Endothelial cell of umbilical vein (primary cell): ENCODE measurements around the gene SLC12A2. TPM values are rescaled to one million over a fixed set of nuclear protein-coding genes. Genes with fewer than 3 reads are reported as not detected.

ENCODE experiments used
- BruUV-seq: library from RNA; stranded (reverse); fragments of 400-500 nt; replicated peaks from 2 replicates; lab custom pipeline; 2021; lab: Mats Ljungman, UMichigan
- CTCF ChIA-PET: fragments of 300-600, 350-600 bp; sonication (Branson Sonifier 250); formaldehyde crosslinking; loops from one replicate; lab custom pipeline; 2021; ENCODE audit warnings: antibody characterized with exemption, inconsistent platforms; lab: Charles Lee
- POLR2A ChIA-PET: fragments of 300-600, 350-600 bp; sonication (Branson Sonifier 250); formaldehyde crosslinking; loops from one replicate; lab custom pipeline; 2021; ENCODE audit warnings: antibody characterized with exemption, inconsistent platforms; lab: Charles Lee
- DNase-seq: peaks from one replicate; pipeline ENCODE4 v3.0.0-alpha.2; 2011; ENCODE audit warnings: low read depth, low spot score
- FAIRE-seq: peaks from 2 replicates; lab custom pipeline; 2011; peaks lifted over from hg19 to GRCh38; lab: Jason Lieb, UNC
- H2AFZ ChIP-seq: 2 replicates; pipeline ENCODE4 v1.6.0; 2012; ENCODE audit warnings: low read depth, low read length, control low read depth, inconsistent platforms
- H3K27ac ChIP-seq: 2 replicates; pipeline ENCODE4 v1.5.1; 2011; ENCODE audit warnings: low read depth, mild to moderate bottlenecking, control low read depth, low read length, moderate library complexity; ENCODE audit not compliant: insufficient read depth
- H3K27me3 ChIP-seq, 2 experiments: 2 replicates each; pipeline versions ENCODE4 v1.6.0 to v1.6.1; 2011; ENCODE audit warnings: low read length in 2 of 2, mixed read lengths in 1 of 2; ENCODE audit not compliant: control insufficient read depth in 2 of 2, insufficient read depth in 2 of 2
- H3K36me3 ChIP-seq, 2 experiments: 2 replicates in 1 of 2; 3 replicates in 1 of 2; pipeline ENCODE4 v1.5.1; 2011; ENCODE audit warnings: low read length in 2 of 2, mild to moderate bottlenecking in 1 of 2, moderate library complexity in 1 of 2; ENCODE audit not compliant: control insufficient read depth in 2 of 2, insufficient read depth in 2 of 2; ENCODE audit errors: extremely low read depth in 1 of 2
- H3K4me1 ChIP-seq: 3 replicates; pipeline ENCODE4 v1.5.1; 2011; ENCODE audit warnings: mild to moderate bottlenecking, low read length; ENCODE audit not compliant: control insufficient read depth, insufficient read depth; ENCODE audit errors: extremely low read depth
- H3K4me2 ChIP-seq: 2 replicates; pipeline ENCODE4 v1.6.1; 2011; ENCODE audit warnings: low read length, control low read depth, mixed read lengths; ENCODE audit not compliant: insufficient read depth
- H3K4me3 ChIP-seq, 3 experiments: fragments of 200-600 bp in 1 of 3; sonication (generic), shearing (Covaris generic) in 1 of 3; replicated peaks in 1 of 3; 2 replicates each; pipeline ENCODE4 v1.5.1; 2011 to 2016; ENCODE audit warnings: control low read depth in 3 of 3, low read length in 3 of 3, mild to moderate bottlenecking in 2 of 3, inconsistent platforms in 1 of 3, low read depth in 1 of 3, moderate library complexity in 1 of 3; ENCODE audit not compliant: insufficient read depth in 1 of 3
- H3K79me2 ChIP-seq: 2 replicates; pipeline ENCODE4 v1.6.0; 2012; ENCODE audit warnings: low read length, inconsistent platforms; ENCODE audit not compliant: control insufficient read depth, insufficient read depth
- H3K9ac ChIP-seq: replicated peaks from 2 replicates; pipeline ENCODE3; 2011; ENCODE audit warnings: low read length, control low read depth; ENCODE audit not compliant: insufficient read depth; ENCODE audit errors: extremely low read depth
- H3K9me1 ChIP-seq: replicated peaks from 3 replicates; pipeline ENCODE4 v1.6.0; 2011; ENCODE audit warnings: mild to moderate bottlenecking, low read length; ENCODE audit not compliant: control insufficient read depth, insufficient read depth; ENCODE audit errors: extremely low read depth
- H3K9me3 ChIP-seq: replicated peaks from 2 replicates; pipeline ENCODE4 v1.5.1; 2012; ENCODE audit warnings: low read length, inconsistent platforms; ENCODE audit not compliant: control insufficient read depth, insufficient read depth
- H4K20me1 ChIP-seq: replicated peaks from 2 replicates; pipeline ENCODE3; 2011; ENCODE audit warnings: mild to moderate bottlenecking, low read length; ENCODE audit not compliant: control insufficient read depth, insufficient read depth; ENCODE audit errors: extremely low read depth
- EZH2 ChIP-seq: IDR thresholded peaks from 2 replicates; pipeline ENCODE4 v1.6.1; 2012; ENCODE audit warnings: borderline replicate concordance, low read depth, mild to moderate bottlenecking, moderate library complexity, low read length, inconsistent platforms; ENCODE audit not compliant: severe bottlenecking
- FOS ChIP-seq: IDR thresholded peaks from 2 replicates; pipeline ENCODE4 v1.6.1; 2011; ENCODE audit warnings: mild to moderate bottlenecking, low read length, moderate library complexity, borderline replicate concordance; ENCODE audit not compliant: insufficient read depth
- GATA2 ChIP-seq: IDR thresholded peaks from 2 replicates; pipeline ENCODE4 v1.7.0; 2011; ENCODE audit warnings: low read depth, mild to moderate bottlenecking, moderate library complexity, mixed read lengths, low read length; ENCODE audit not compliant: insufficient read length, insufficient read depth
- JUN ChIP-seq: IDR thresholded peaks from 2 replicates; pipeline ENCODE4 v1.6.1; 2011; ENCODE audit warnings: borderline replicate concordance, low read depth; ENCODE audit not compliant: insufficient read length, insufficient read depth
- MYC ChIP-seq: IDR thresholded peaks from one replicate; pipeline ENCODE4 v1.6.1; 2011; ENCODE audit warnings: mild to moderate bottlenecking, low read depth, low read length
- POLR2A ChIP-seq: IDR thresholded peaks from 2 replicates; pipeline ENCODE4 v1.6.1; 2012; ENCODE audit warnings: low read depth, mild to moderate bottlenecking, control low read depth, low read length
- dilution Hi-C: fragments of 300-500 bp; cut with MboI; formaldehyde crosslinking; loops from one replicate; pipeline ENCODE4 v1.15.0; 2019; ENCODE audit warnings: low sequenced_read_pairs; ENCODE audit not compliant: extremely low pct_ligation_motif_present
- intact Hi-C: fragments of 100-400 bp; cut with micrococcal nuclease; formaldehyde crosslinking; loops from one replicate; pipeline ENCODE4 v1.10.0; 2022
- polyA plus RNA-seq, 4 experiments: library from polyadenylated mRNA; depleted of rRNA in 3 of 4; stranded (reverse) in 3 of 4; unstranded in 1 of 4; fragments of >200 nt; gene quantifications; 2 replicates each; pipeline versions ENCODE4 v1.2.1 to v1.2.3, GENCODE V29; 2011 to 2012; ENCODE audit warnings: missing spikeins in 1 of 4
- total RNA-seq: library from RNA; stranded (reverse); gene quantifications from 2 replicates; pipeline ENCODE4 v1.2.3, GENCODE V29; 2021
- TF ChIP-seq, protein P1 (sequence below): IDR thresholded peaks from 2 replicates; pipeline ENCODE4 v1.6.1; 2011; ENCODE audit not compliant: insufficient read depth, insufficient read length

Gene SLC12A2
- total and polyA plus RNA-seq, 2 donors (not counting 3 experiments of a cell fraction or from before 2014, with no cell fraction given) = 11.0 to 59.5 TPM

DNA sequence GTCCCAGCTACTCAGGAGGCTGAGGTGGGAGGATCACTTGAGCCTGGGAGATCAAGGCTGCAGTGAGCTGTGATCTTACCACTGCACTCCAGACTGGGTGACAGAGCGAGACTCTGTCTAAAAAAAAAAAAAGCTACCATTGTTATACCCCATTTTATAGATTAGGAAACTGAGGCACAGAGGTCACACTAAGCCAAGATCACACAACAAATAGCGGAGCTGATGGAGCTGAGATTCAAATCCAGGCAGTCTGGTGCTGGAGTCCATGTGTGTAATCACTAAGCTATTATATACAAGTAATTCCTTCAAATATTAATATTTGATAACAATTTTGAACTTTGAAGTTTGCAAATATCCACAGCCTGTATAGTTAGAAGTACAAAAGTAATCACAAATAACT lies 6.0 kb upstream of the SLC12A2 start:
- H2AFZ ChIP-seq = no peak overlapping the region
- ChIA-PET POLR2A (no interaction called here), CTCF (interaction anchor here (1.4 to 3.0 kb wide), 3 partner anchors 9 to 199 kb away, joined by 6 to 11 read pairs (median 10); no protein-coding TSS in a partner anchor)
- dilution Hi-C loops (no loop called here), intact Hi-C loops (no loop called here)
- BruUV-seq = no TSS peak
- no peak for FAIRE-seq
- H4K20me1 ChIP-seq = no peaks in the 10 kb centered on the region
- H3K9me3 ChIP-seq = no peaks in the 10 kb centered on the region
- no peaks in the 10 kb centered on the region for H3K27me3 ChIP-seq
- H3K9me1 ChIP-seq = no peaks in the 10 kb centered on the region
- TF ChIP-seq FOS (no peak), EZH2 (no peak), GATA2 (no peak), POLR2A (no peak), MYC (no peak), JUN (no peak)
- TF ChIP-seq, protein P1, sequence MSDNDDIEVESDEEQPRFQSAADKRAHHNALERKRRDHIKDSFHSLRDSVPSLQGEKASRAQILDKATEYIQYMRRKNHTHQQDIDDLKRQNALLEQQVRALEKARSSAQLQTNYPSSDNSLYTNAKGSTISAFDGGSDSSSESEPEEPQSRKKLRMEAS = no peak
- H3K36me3 ChIP-seq = no peaks in the 10 kb centered on the region
- H3K4me2 ChIP-seq = no peak overlapping the region
- no peak for DNase-seq
- no peak overlapping the region for H3K27ac ChIP-seq
- H3K4me1 ChIP-seq = peaks cover 8% of the 10 kb centered on the region
- no peaks in the 10 kb centered on the region for H3K79me2 ChIP-seq
- no peak overlapping the region for H3K9ac ChIP-seq
- no peak overlapping the region for H3K4me3 ChIP-seq
